Tibial artery (tissue), 4 donors: Measurements from ENCODE around the gene ALOXE3.
"Not testable (repeated sequence)": the region's sequence is repeated elsewhere in the genome, so short reads cannot be mapped to it uniquely, and the experiment has no call there.

Experiments
- DNase-seq, 2 donors: peaks; one replicate each; pipeline ENCODE4 v3.0.0-alpha.2; 2019
- H3K27ac ChIP-seq, 2 donors: fragments of 200-600 bp; sonication (generic) in 1 of 2; 1 replicate in 1 of 2; 2 replicates in 1 of 2; pipeline ENCODE4 v1.5.1; 2018 to 2019; ENCODE audit warnings: mild to moderate bottlenecking in 1 of 2
- H3K27me3 ChIP-seq, 2 donors: fragments of 200-600 bp; sonication (generic) in 1 of 2; one replicate each; pipeline versions ENCODE4 v1.5.1 to v1.6.0; 2016 to 2019
- H3K36me3 ChIP-seq, 3 donors: fragments of 200-600 bp; sonication (generic) in 2 of 3; one replicate each; pipeline ENCODE4 v1.5.1; 2016 to 2019; ENCODE audit warnings: mild to moderate bottlenecking in 2 of 3
- H3K4me1 ChIP-seq, 4 donors: fragments of 200-600 bp; sonication (generic) in 2 of 4; 1 replicate in 3 of 4; 2 replicates in 1 of 4; pipeline ENCODE4 v1.5.1; 2016 to 2019
- H3K4me3 ChIP-seq, 2 donors: fragments of 200-600 bp; sonication (generic) in 1 of 2; 1 replicate in 1 of 2; 2 replicates in 1 of 2; pipeline ENCODE4 v1.5.1; 2018 to 2019; ENCODE audit warnings: mild to moderate bottlenecking in 2 of 2
- H3K9me3 ChIP-seq, 3 donors: fragments of 200-600 bp; sonication (generic) in 1 of 3; one replicate each; pipeline ENCODE4 v1.5.1; 2016 to 2019
- CTCF ChIP-seq, 2 experiments: fragments of 200-600 bp in 1 of 2; fragments of 450-650 bp in 1 of 2; IDR thresholded peaks; one replicate each; pipeline ENCODE4 v1.5.1; 2017 to 2019; ENCODE audit warnings: antibody characterized with exemption in 2 of 2, mild to moderate bottlenecking in 1 of 2, moderate library complexity in 1 of 2
- intact Hi-C: fragments of 100-400 bp; cut with DNase I; formaldehyde crosslinking; loops from one replicate; pipeline ENCODE4 v1.15.0; 2023; ENCODE audit warnings: low total_unique reads

The ALOXE3 gene

GRCh38 chr17:8062435-8062806, 55.9 kb downstream of the ALOXE3 start:
- no peak for TF ChIP-seq CTCF (IDR thresholded peaks at IDR 0.05)
- Histone ChIP-seq H3K27me3 (peaks cover 0 to 78% of the 10 kb centered on the region in 2 donors), H3K27ac (no peak overlapping the region), H3K36me3 (no peaks in the 10 kb centered on the region), H3K4me1 (peaks cover 0 to 9% (median 3%) of the 10 kb centered on the region in 4 donors), H3K9me3 (no peaks in the 10 kb centered on the region), H3K4me3 (no peak overlapping the region)
- no peak for DNase-seq
- intact Hi-C loops, result loop anchor here (2.0 kb wide), 1 partner anchor 14 kb away; no protein-coding TSS in a partner anchor

GRCh38 chr17:8061851-8062250, 56.5 kb downstream of the ALOXE3 start:
- H3K9me3 ChIP-seq, H3K4me1 ChIP-seq, H3K4me3 ChIP-seq, H3K27ac ChIP-seq, DNase-seq, H3K36me3 ChIP-seq: not testable (repeated sequence)
- peaks cover 0 to 78% of the 10 kb centered on the region in 2 donors for H3K27me3 ChIP-seq
- intact Hi-C loops, result loop anchor here (2.0 kb wide), 1 partner anchor 15 kb away; no protein-coding TSS in a partner anchor

- Histone ChIP-seq H3K27me3 (peaks cover 0 to 91% of the 10 kb centered on the region in 2 donors), H3K36me3 (no peaks in the 10 kb centered on the region), H3K27ac (no peak overlapping the region), H3K4me1 (peaks cover 0 to 9% (median 3%) of the 10 kb centered on the region in 4 donors), H3K4me3 (no peak overlapping the region), H3K9me3 (no peaks in the 10 kb centered on the region)
- TF ChIP-seq CTCF (IDR thresholded peaks at IDR 0.05), result peak; percentile 68 to 75
- DNase-seq, result peak in 1 of 2 donors; percentile 54
- intact Hi-C loops, result no loop called here
Measured at GRCh38 chr17:8060274-8060673, 58.0 kb downstream of the ALOXE3 start.

- Histone ChIP-seq H3K27me3 (peaks cover 0 to 90% of the 10 kb centered on the region in 2 donors), H3K4me1 (peaks cover 0 to 9% (median 3%) of the 10 kb centered on the region in 4 donors), H3K9me3 (no peaks in the 10 kb centered on the region), H3K27ac (no peak overlapping the region), H3K36me3 (no peaks in the 10 kb centered on the region), H3K4me3 (no peak overlapping the region)
- no peak for DNase-seq
- peak in 1 of 2 experiments; percentile 5 for TF ChIP-seq CTCF (IDR thresholded peaks at IDR 0.05)
- intact Hi-C loops, result no loop called here
Measured at GRCh38 chr17:8059131-8059530, 59.2 kb downstream of the ALOXE3 start.

GRCh38 chr17:8057691-8058114, 60.6 kb downstream of the ALOXE3 start:
- peak; percentile 72 to 76 for TF ChIP-seq CTCF (IDR thresholded peaks at IDR 0.05)
- Histone ChIP-seq H3K27me3 (peaks cover 0 to 81% of the 10 kb centered on the region in 2 donors), H3K4me3 (no peak overlapping the region), H3K9me3 (no peaks in the 10 kb centered on the region), H3K36me3 (no peaks in the 10 kb centered on the region), H3K4me1 (peaks cover 0 to 6% (median 3%) of the 10 kb centered on the region in 4 donors), H3K27ac (no peak overlapping the region)
- intact Hi-C loops, result no loop called here
- DNase-seq, result peak; percentile 55 to 61

GRCh38 chr17:8056976-8057625, 61.2 kb downstream of the ALOXE3 start:
- peaks cover 0 to 75% of the 10 kb centered on the region in 2 donors for H3K27me3 ChIP-seq
- no peak overlapping the region for H3K27ac ChIP-seq
- no peaks in the 10 kb centered on the region for H3K36me3 ChIP-seq
- no peaks in the 10 kb centered on the region for H3K9me3 ChIP-seq
- intact Hi-C loops, result no loop called here
- TF ChIP-seq CTCF (IDR thresholded peaks at IDR 0.05), result no peak
- peaks cover 0 to 4% (median 0%) of the 10 kb centered on the region in 4 donors for H3K4me1 ChIP-seq
- peak in 1 of 2 donors; percentile 43 for DNase-seq
- no peak overlapping the region for H3K4me3 ChIP-seq
